ENCODE measurements around the gene EFHD2.

DNA sequence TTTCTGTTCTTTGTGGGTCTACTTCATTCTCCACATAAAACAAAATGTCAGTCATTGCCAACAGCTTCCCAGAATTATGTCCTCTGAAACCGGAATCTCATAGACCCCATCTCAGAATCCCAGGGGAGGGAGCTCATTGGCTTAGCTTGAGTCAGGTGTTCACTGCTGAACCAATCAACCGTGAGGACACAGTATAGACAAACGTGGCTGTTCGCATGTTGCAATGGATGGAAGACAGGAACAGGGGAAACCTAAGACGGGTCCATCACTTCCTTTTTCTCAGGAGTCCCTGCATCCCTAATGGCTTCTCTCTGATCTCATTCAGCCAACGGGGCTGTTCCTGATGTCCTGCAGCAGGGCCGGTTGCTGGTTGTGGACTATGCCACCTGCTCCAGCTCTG, 56.0 kb downstream of the EFHD2 start:
- TF ChIP-seq, protein P1, sequence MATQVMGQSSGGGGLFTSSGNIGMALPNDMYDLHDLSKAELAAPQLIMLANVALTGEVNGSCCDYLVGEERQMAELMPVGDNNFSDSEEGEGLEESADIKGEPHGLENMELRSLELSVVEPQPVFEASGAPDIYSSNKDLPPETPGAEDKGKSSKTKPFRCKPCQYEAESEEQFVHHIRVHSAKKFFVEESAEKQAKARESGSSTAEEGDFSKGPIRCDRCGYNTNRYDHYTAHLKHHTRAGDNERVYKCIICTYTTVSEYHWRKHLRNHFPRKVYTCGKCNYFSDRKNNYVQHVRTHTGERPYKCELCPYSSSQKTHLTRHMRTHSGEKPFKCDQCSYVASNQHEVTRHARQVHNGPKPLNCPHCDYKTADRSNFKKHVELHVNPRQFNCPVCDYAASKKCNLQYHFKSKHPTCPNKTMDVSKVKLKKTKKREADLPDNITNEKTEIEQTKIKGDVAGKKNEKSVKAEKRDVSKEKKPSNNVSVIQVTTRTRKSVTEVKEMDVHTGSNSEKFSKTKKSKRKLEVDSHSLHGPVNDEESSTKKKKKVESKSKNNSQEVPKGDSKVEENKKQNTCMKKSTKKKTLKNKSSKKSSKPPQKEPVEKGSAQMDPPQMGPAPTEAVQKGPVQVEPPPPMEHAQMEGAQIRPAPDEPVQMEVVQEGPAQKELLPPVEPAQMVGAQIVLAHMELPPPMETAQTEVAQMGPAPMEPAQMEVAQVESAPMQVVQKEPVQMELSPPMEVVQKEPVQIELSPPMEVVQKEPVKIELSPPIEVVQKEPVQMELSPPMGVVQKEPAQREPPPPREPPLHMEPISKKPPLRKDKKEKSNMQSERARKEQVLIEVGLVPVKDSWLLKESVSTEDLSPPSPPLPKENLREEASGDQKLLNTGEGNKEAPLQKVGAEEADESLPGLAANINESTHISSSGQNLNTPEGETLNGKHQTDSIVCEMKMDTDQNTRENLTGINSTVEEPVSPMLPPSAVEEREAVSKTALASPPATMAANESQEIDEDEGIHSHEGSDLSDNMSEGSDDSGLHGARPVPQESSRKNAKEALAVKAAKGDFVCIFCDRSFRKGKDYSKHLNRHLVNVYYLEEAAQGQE (IDR thresholded peaks at IDR 0.05; ENCODE audit: low read depth): no peak
- TF ChIP-seq YY1 (IDR thresholded peaks at IDR 0.05; ENCODE audit: extremely low read depth, insufficient replicate concordance, low read depth, low read length) (no peak), SIN3A (IDR thresholded peaks at IDR 0.05; ENCODE audit: low read depth) (no peak), ZFX (IDR thresholded peaks at IDR 0.05) (no peak), TCF7L2 (IDR thresholded peaks at IDR 0.05; ENCODE audit: borderline replicate concordance, extremely low read depth, insufficient read depth, insufficient read length) (no peak), EZH2phosphoT487 (IDR thresholded peaks at IDR 0.05; ENCODE audit: borderline replicate concordance) (no peak), POLR2A (IDR thresholded peaks at IDR 0.05; ENCODE audit: borderline replicate concordance, extremely low read depth, insufficient read depth, insufficient read length) (no peak), FOSL1 (IDR thresholded peaks at IDR 0.05; ENCODE audit: low read depth) (no peak), CEBPB (IDR thresholded peaks at IDR 0.05; ENCODE audit: low read depth) (no peak), EZH2 (IDR thresholded peaks at IDR 0.05) (no peak), RAD21 (IDR thresholded peaks at IDR 0.05; ENCODE audit: low read depth) (no peak)
- TF ChIP-seq, protein P2, sequence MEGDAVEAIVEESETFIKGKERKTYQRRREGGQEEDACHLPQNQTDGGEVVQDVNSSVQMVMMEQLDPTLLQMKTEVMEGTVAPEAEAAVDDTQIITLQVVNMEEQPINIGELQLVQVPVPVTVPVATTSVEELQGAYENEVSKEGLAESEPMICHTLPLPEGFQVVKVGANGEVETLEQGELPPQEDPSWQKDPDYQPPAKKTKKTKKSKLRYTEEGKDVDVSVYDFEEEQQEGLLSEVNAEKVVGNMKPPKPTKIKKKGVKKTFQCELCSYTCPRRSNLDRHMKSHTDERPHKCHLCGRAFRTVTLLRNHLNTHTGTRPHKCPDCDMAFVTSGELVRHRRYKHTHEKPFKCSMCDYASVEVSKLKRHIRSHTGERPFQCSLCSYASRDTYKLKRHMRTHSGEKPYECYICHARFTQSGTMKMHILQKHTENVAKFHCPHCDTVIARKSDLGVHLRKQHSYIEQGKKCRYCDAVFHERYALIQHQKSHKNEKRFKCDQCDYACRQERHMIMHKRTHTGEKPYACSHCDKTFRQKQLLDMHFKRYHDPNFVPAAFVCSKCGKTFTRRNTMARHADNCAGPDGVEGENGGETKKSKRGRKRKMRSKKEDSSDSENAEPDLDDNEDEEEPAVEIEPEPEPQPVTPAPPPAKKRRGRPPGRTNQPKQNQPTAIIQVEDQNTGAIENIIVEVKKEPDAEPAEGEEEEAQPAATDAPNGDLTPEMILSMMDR (IDR thresholded peaks at IDR 0.05 in 2 of 3, conservative IDR thresholded peaks at IDR 0.05 in 1 of 3; ENCODE audit: borderline replicate concordance in 1 of 3, insufficient read depth in 1 of 3, low read depth in 2 of 3, low read length in 2 of 3): no peak
- TF ChIP-seq, protein P3, sequence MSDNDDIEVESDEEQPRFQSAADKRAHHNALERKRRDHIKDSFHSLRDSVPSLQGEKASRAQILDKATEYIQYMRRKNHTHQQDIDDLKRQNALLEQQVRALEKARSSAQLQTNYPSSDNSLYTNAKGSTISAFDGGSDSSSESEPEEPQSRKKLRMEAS (IDR thresholded peaks at IDR 0.05): no peak
- TF ChIP-seq, protein P4, sequence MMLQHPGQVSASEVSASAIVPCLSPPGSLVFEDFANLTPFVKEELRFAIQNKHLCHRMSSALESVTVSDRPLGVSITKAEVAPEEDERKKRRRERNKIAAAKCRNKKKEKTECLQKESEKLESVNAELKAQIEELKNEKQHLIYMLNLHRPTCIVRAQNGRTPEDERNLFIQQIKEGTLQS (IDR thresholded peaks at IDR 0.05): no peak

Measured in HCT116 (cell line).